ENCODE data around the gene CDH16. TPM values are rescaled to one million over a fixed set of nuclear protein-coding genes. Genes with fewer than 3 reads are reported as not detected.

The CDH16 gene
- total and polyA plus RNA-seq, 2 of the 13 experiments (the other 11 are each of a cell fraction or from before 2014, with no cell fraction given): 2.7 to 3.9 TPM

- ATAC-seq (no peak), DNase-seq (ENCODE audit: low spot score) (no peak), FAIRE-seq (no peak)
- Histone ChIP-seq H4K20me1 (ENCODE audit: insufficient read depth, low read length) (no peaks in the 10 kb centered on the region), H3K27me3 (ENCODE audit: control insufficient read depth in 1 of 2, insufficient read depth in 2 of 2, low read length in 2 of 2) (peaks cover 4 to 24% of the 10 kb centered on the region in 2 experiments; a peak in 4 of 5 replicates), H3K9me3 (ENCODE audit: low read length) (0 out of 2 replicates have a peak, but pooled peaks cover 5% of the 10 kb centered on the region), H3K36me3 (replicated peaks in 1 of 2; ENCODE audit: control insufficient read depth in 1 of 2, insufficient read depth in 2 of 2, low read length in 2 of 2) (no peaks in the 10 kb centered on the region), H3K4me1 (ENCODE audit: insufficient read depth, low read length) (peaks cover 73% of the 10 kb centered on the region), H3K9ac (ENCODE audit: insufficient read depth, low read depth, low read length) (no peak overlapping the region), H3K79me2 (ENCODE audit: insufficient read depth, low read length) (no peaks in the 10 kb centered on the region), H3K27ac (ENCODE audit: extremely low read length, insufficient read depth, low read length) (no peak overlapping the region), H3K4me2 (ENCODE audit: low read depth, low read length) (no peak overlapping the region), H3K4me3 (replicated peaks in 1 of 3; ENCODE audit: insufficient read depth in 1 of 3, low read depth in 2 of 3, low read length in 3 of 3) (no peak overlapping the region), H2AFZ (ENCODE audit: low read length) (no peak overlapping the region)
- ChIA-PET CTCF (ENCODE audit: low intra/inter-chr PET ratio, low total read pairs) (no interaction called here), POLR2A (no interaction called here)
- intact Hi-C loops (cut with micrococcal nuclease; ENCODE audit: unreplicated experiment): loop anchor here (10.0 kb wide), 1 partner anchor 62 kb away; no protein-coding TSS in a partner anchor
- 75% methylated on average over 7 of the region's 7 CpGs for WGBS (ENCODE audit: low lambda C conversion rate)
- in situ Hi-C loops (cut with HindIII; ENCODE audit: extremely low pct_ligation_motif_present, low pct_unique_long_range_greater_than_20kb): no loop called here
- BruUV-seq (replicated peaks): no TSS peak
- no peak for TF ChIP-seq ZSCAN25 (CRISPR knock-in tag; IDR thresholded peaks at IDR 0.05)
- no peak for TF ChIP-seq JDP2 (CRISPR knock-in tag; IDR thresholded peaks at IDR 0.05; ENCODE audit: borderline replicate concordance)
- peak; percentile 89 for TF ChIP-seq ZNF121 (CRISPR knock-in tag; IDR thresholded peaks at IDR 0.05)
- 0 out of 2 replicates have a peak, but pooled peaks have one; percentile 15 for TF ChIP-seq ARID4A (CRISPR knock-in tag; IDR thresholded peaks at IDR 0.05; ENCODE audit: borderline replicate concordance)
- TF ChIP-seq ZMYM3 (CRISPR knock-in tag; IDR thresholded peaks at IDR 0.05): 0 out of 2 replicates have a peak, but pooled peaks have one; percentile 24
- 0 out of 4 replicates have a peak, but pooled peaks of 1 of the 2 experiments have one; percentile 18 for TF ChIP-seq MAFK (conservative IDR thresholded peaks at IDR 0.05 in 1 of 2, IDR thresholded peaks at IDR 0.05 in 1 of 2; ENCODE audit: low read length in 2 of 2)
Measured at GRCh38 chr16:66952430-66953110, 33.9 kb upstream of the CDH16 start.

Measured in HepG2 (cell line).